Body of pancreas (tissue), 4 donors: ENCODE results near the gene PNPLA7. TPM values are rescaled to one million over a fixed set of nuclear protein-coding genes. Genes with fewer than 3 reads are reported as not detected.

ENCODE experiments used
- ATAC-seq: fragments of 150-250 bp; one replicate; pipeline ENCODE4 v1.9.1; 2016
- DNase-seq, 4 donors: peaks; one replicate each; pipeline ENCODE4 v3.0.0-alpha.2; 2019
- H3K27ac ChIP-seq, 4 donors: fragments of 200-600 bp; sonication (generic); 1 replicate in 3 of 4; 2 replicates in 1 of 4; pipeline versions ENCODE4 v1.5.1 to v1.6.1; 2016 to 2019; ENCODE audit warnings: mild to moderate bottlenecking in 1 of 4, mixed read lengths in 1 of 4, moderate library complexity in 1 of 4
- H3K27me3 ChIP-seq, 2 donors: fragments of 200-600 bp; sonication (generic); one replicate each; pipeline ENCODE4 v1.6.0; 2016; ENCODE audit warnings: mild to moderate bottlenecking in 1 of 2
- H3K36me3 ChIP-seq, 2 donors: fragments of 200-600 bp; sonication (generic); replicated peaks in 1 of 2; 2 replicates each; pipeline ENCODE4 v1.5.1; 2016; ENCODE audit warnings: low read depth in 2 of 2; ENCODE audit not compliant: insufficient read depth in 1 of 2
- H3K4me1 ChIP-seq: fragments of 200-600 bp; sonication (generic); one replicate; pipeline ENCODE4 v1.6.0; 2016
- H3K4me3 ChIP-seq, 2 donors: fragments of 200-600 bp; sonication (generic); 1 replicate in 1 of 2; 2 replicates in 1 of 2; pipeline ENCODE4 v1.5.1; 2016 to 2019
- H3K9me3 ChIP-seq, 3 donors: fragments of 200-600 bp; sonication (generic); 1 replicate in 2 of 3; 2 replicates in 1 of 3; pipeline ENCODE4 v1.5.1; 2016
- CTCF ChIP-seq, 7 experiments: fragments of 450-650 bp in 4 of 7; fragments of 200-600 bp in 3 of 7; sonication (generic) in 3 of 7; IDR thresholded peaks; one replicate each; pipeline ENCODE4 v1.5.1; 2016 to 2019; ENCODE audit warnings: antibody characterized with exemption in 7 of 7
- POLR2A ChIP-seq, 3 donors: fragments of 450-650 bp; IDR thresholded peaks; one replicate each; pipeline ENCODE4 v1.6.1; 2016; ENCODE audit warnings: antibody characterized with exemption in 3 of 3, mild to moderate bottlenecking in 2 of 3
- WGBS, 2 donors: methylation state at CpG; one replicate each; pipeline ENCODE4 v1.1.5; 2017; 5-methylcytosine and 5-hydroxymethylcytosine counted together
- intact Hi-C: fragments of 100-400 bp; cut with DNase I; formaldehyde crosslinking; loops from one replicate; pipeline ENCODE4 v1.15.1; 2023
- total RNA-seq, 2 donors: library from RNA; depleted of rRNA; stranded (reverse); fragments of >200 nt; gene quantifications; one replicate each; pipeline ENCODE4 v1.1.0, GENCODE V29; 2016

Gene PNPLA7
- total RNA-seq, 2 donors from 2014 or later: 16.1 to 27.7 TPM

GRCh38 chr9:137417161-137418021 lies 132.8 kb downstream of the PNPLA7 start:
- peak in 1 of 7 experiments; percentile 1 for TF ChIP-seq CTCF (IDR thresholded peaks at IDR 0.05)
- no peak for TF ChIP-seq POLR2A (IDR thresholded peaks at IDR 0.05)

GRCh38 chr9:137416563-137417151 lies 133.5 kb downstream of the PNPLA7 start:
- H3K27me3 ChIP-seq: no peaks in the 10 kb centered on the region
- peaks cover 11% of the 10 kb centered on the region for H3K4me1 ChIP-seq
- H3K36me3 ChIP-seq: no peaks in the 10 kb centered on the region
- WGBS, 2 donors: 91 to 95% methylated on average over 17 to 25 of the region's 45 CpGs
- no peaks in the 10 kb centered on the region for H3K9me3 ChIP-seq
- H3K27ac ChIP-seq: no peak overlapping the region
- intact Hi-C loops: loop anchor here (10.0 kb wide), 1 partner anchor 102 kb away; no protein-coding TSS in a partner anchor
- no peak overlapping the region for H3K4me3 ChIP-seq
- no peak for TF ChIP-seq POLR2A (IDR thresholded peaks at IDR 0.05)
- no peak for TF ChIP-seq CTCF (IDR thresholded peaks at IDR 0.05)
- DNase-seq: no peak
- no peak for ATAC-seq

More at GRCh38 chr9:137417161-137418021, 132.8 kb downstream of the PNPLA7 start:
- ATAC-seq: peak; percentile 34
- 86 to 88% methylated on average over 39 to 97 of the region's 99 CpGs for WGBS, 2 donors
- intact Hi-C loops: loop anchor here (10.0 kb wide), 1 partner anchor 103 kb away; no protein-coding TSS in a partner anchor
- no peak overlapping the region for H3K4me3 ChIP-seq
- no peaks in the 10 kb centered on the region for H3K36me3 ChIP-seq
- peak overlapping the region in 2 of 4 donors; percentile 25 to 32 for H3K27ac ChIP-seq
- no peak for DNase-seq
- H3K27me3 ChIP-seq: no peaks in the 10 kb centered on the region
- H3K9me3 ChIP-seq: no peaks in the 10 kb centered on the region
- H3K4me1 ChIP-seq: peaks cover 12% of the 10 kb centered on the region

GRCh38 chr9:137416006-137416562 lies 134.1 kb downstream of the PNPLA7 start:
- ATAC-seq: no peak

GRCh38 chr9:137415451-137415850 lies 134.8 kb downstream of the PNPLA7 start:
- intact Hi-C loops: loop anchor here (10.0 kb wide), 1 partner anchor 101 kb away; no protein-coding TSS in a partner anchor
- no peaks in the 10 kb centered on the region for H3K36me3 ChIP-seq
- no peaks in the 10 kb centered on the region for H3K27me3 ChIP-seq
- H3K4me1 ChIP-seq: peaks cover 17% of the 10 kb centered on the region
- H3K9me3 ChIP-seq: no peaks in the 10 kb centered on the region
- no peak for DNase-seq
- H3K4me3 ChIP-seq: no peak overlapping the region
- TF ChIP-seq POLR2A (IDR thresholded peaks at IDR 0.05) (no peak), CTCF (IDR thresholded peaks at IDR 0.05) (no peak)
- no peak overlapping the region for H3K27ac ChIP-seq
- no peak for ATAC-seq
- 82 to 83% methylated on average over 2 to 5 of the region's 5 CpGs for WGBS, 2 donors

More at GRCh38 chr9:137416006-137416562, 134.1 kb downstream of the PNPLA7 start:
- H3K4me1 ChIP-seq: peaks cover 11% of the 10 kb centered on the region
- no peaks in the 10 kb centered on the region for H3K36me3 ChIP-seq
- intact Hi-C loops: loop anchor here (10.0 kb wide), 1 partner anchor 101 kb away; no protein-coding TSS in a partner anchor
- no peak for DNase-seq
- no peak overlapping the region for H3K4me3 ChIP-seq
- no peak for TF ChIP-seq CTCF (IDR thresholded peaks at IDR 0.05)
- no peak for TF ChIP-seq POLR2A (IDR thresholded peaks at IDR 0.05)
- WGBS, 2 donors: 91 to 96% methylated on average over 11 to 15 of the region's 23 CpGs
- no peaks in the 10 kb centered on the region for H3K27me3 ChIP-seq
- H3K27ac ChIP-seq: no peak overlapping the region
- H3K9me3 ChIP-seq: no peaks in the 10 kb centered on the region
